ENCODE measurements around the gene SLC2A9.
"Not testable (repeated sequence)": the region's sequence is repeated elsewhere in the genome, so short reads cannot be mapped to it uniquely, and the experiment has no call there.

SLC2A9 gene

DNA sequence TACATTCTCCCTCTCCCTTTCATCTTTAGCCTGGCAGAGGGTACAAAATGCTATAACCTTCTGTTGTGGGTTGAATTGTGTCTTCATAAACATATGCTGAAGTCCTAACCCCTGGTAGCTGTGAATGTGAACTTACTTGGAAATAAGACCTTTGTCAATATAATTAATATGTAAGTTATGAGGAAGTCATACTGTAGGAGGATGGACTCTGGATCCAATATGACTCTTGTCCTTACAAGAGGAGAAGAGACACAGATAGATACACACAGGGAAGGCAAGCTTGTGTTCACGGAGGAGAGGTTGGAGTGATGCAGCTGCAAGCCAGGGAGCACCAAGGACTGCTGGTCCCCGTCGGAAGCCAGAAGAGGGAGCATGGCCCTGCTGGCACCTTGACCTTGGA, 94.7 kb downstream of the SLC2A9 start:
- DNase-seq (ENCODE audit: low read depth), result no peak

DNA sequence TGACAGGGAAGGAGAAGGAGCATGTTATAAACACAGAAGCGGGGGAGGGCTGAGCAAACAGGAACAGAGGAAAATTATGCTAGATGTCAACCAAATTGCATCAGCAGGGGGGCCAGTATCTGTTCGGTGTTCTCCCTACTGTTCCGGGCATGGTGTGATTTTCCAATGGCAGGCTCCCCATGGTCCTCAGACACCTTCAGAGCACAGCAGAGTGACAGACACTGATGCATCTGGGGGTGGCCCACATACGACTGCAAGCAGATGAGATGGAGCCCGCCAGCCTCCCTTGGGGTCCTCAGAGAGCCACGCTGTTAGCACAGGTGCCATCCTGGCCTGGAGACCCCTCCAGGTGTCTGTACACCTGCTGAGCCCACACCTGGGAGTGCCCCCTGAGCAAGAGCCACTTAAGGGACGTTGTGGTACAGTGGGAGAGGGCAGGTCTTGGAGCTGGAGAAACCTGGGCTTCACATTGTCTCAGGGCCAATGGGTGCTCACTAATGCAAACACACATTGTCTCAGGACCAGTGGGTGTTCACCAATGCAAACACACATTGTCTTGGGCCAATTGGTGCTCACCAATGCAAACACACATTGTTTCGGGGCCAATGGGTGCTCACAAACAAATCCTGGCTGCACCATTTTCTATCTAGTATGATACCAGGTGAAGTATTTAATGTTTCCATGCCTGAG, 95.4 kb downstream of the SLC2A9 start:
- DNase-seq (ENCODE audit: low read depth), result no peak

DNA sequence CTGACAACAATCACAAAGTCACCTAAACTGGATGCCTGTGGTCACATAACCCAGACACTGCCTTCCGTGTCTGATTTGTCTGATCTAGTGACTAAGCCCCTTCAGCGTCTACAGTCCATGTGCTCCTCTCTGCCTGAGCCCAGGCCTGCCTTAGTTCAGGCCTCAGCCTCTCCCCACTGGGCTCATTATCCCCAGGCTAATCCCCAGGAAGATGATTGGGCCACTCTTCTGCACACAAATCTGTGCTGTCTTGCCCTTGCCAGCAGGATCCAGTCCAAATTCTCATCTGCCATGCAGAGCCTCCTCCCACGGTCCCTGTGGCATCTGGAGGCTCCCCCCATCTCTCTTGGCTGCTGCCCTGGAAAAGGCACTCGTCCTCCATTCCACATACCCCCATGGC, 96.5 kb downstream of the SLC2A9 start:
- no peak for DNase-seq (ENCODE audit: low read depth)

DNA sequence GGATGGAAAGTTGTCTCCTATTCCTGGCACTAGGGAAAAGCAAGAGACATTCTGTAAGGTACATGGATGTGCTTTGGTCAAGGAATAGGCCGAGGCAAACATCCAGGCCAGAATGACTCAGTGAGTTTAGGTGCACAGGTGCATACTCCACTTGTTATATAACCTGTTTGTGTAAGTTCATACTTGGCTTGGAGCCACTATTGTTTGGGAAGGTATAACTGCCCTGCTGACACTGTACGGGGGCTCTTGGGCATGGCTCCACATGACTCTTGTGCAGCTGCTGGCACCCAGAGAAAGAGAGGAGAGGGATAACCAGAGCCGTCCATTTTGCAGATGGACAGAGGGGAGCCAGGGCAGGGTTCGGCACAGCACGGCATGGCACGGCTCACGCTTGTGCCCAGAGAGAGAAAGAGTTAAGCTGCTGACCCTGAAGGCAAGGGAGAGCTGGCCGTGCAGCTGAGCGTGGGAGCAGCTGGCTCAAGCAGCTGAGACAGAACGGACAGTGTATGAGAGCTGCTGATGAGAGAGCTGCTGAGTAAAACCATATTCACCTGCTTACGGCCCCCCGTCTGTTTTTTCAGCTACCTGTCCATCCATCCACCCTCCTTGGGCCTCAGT, 98.0 kb downstream of the SLC2A9 start:
- DNase-seq (ENCODE audit: low read depth), result no peak

DNA sequence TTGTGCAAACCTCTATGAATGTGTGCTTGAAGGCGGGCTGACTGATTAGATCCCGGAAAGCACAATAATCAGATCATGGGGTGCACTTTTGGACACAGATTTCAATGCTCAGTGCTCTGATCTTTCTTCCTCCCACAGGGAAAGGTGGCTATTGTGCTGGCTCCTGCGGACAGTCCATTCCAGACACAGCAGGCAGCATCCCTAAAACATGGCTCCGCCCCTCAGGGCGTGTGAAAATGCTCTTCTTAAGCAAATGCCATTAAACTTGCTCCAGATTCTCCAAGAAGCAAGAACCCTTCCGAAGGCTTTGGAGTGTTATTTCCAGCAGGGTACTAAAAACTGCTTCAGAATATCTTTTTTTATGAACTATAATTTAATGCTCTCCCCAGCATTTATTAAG, 100.0 kb downstream of the SLC2A9 start:
- no peak for DNase-seq (ENCODE audit: low read depth)

DNA sequence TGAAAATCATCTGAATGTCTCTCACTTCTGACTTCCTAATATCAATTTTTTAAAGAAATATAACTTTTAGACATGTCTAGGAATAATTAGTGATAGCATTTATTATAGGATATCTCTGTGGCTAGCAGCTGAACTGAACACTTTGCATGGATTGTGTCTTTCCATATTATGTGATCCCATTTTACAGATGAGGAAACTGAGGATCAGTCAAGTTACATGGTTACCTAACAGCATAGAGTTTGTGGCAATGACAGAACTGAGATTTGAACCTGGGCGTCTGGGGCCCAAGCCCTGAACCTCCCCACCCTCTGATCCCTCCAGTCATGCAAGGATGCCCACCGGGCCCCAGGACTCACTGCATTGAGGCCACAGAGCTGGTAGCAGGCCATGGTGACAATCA, 101.3 kb downstream of the SLC2A9 start:
- no peak for DNase-seq (ENCODE audit: low read depth)

DNA sequence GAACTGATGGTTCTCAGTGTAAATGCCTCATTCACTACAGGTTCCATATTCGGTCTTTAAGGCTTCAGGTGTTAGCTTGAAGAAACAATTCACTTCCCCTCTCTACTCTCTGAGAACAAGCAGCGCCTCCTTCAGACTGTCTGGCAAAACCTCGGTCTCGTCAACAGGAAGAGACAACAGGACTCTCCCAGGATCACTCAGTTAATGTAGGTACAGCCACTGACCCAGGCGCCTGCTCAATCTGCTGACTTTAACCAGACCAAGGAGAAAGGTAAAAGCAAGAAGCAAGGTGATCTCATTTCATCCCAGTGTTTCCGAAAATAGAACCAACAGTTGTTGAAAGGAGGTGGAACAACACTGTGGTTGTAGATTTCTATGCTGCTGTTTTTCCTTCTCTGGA, 102.2 kb downstream of the SLC2A9 start:
- no peak for DNase-seq (ENCODE audit: low read depth)

GRCh38 chr4:9918484-9918883, 102.8 kb downstream of the SLC2A9 start:
- no peak for DNase-seq (ENCODE audit: low read depth)

DNA sequence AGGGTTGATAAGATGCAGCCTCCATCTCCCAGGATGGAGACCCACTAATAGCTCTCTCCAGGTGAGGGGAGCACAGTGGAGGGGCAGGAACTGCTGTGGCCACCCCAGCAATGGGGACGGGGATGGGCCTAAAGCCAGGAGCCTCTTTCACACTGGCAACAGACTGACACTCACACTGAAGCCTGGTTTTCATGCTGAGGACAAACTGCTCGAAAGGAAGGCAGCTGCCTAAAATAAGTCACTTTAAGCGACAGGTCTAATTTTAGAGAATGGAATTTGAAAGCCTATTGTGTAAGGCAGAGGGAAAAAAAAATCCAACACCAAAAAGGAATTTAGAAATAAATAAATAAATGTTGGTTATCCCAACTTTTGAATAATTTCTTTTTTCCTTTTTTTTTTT, 104.4 kb downstream of the SLC2A9 start:
- no peak for DNase-seq (ENCODE audit: low read depth)

DNA sequence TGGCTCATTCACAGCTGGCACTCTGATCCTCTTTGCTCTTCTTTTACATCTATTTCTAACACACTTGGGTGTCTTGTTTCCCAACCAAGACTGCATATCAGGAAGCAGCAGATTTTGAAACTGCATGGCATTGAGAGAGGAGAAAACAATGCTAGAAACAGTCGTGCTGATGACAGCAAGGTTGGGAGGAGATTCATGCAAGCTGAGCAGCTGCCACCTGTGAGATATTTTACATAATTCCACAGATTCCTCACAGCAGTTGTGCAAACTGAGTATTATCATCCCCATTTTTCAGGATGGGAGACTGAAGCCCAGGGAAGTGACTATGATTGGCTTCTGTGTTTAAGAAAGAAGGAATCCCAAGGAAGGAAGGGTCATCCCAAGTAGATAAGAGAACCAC, 105.0 kb downstream of the SLC2A9 start:
- no peak for DNase-seq (ENCODE audit: low read depth)

- no peak for DNase-seq (ENCODE audit: low read depth)
Observed at GRCh38 chr4:9913846-9914245, 107.5 kb downstream of the SLC2A9 start.

DNA sequence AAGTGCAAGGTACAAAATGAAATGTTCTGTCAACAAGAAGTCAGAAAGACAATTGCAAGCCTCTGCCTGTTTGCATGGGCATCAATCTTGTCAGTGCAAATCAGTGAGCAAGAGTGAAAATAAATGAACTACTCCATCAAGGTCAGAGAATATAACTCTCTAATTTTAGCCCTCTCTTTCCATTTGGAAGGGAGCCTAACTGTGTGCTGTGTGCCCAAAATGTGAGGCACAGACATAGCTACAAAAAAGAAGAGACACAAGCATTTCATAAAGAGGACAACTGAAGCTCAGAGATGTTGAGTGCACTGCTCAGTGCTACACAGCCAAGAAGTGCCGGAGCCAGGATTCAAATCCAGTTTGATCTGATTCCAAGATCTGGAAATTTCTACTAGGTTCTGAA, 114.3 kb downstream of the SLC2A9 start:
- DNase-seq (ENCODE audit: low read depth), result no peak

- no peak for DNase-seq (ENCODE audit: low read depth)
Observed at GRCh38 chr4:9904976-9905587, 116.2 kb downstream of the SLC2A9 start.

GRCh38 chr4:9903317-9903716, 118.0 kb downstream of the SLC2A9 start:
- DNase-seq (ENCODE audit: low read depth), result no peak

- no peak for DNase-seq (ENCODE audit: low read depth)
Observed at GRCh38 chr4:9901257-9901656, 120.0 kb downstream of the SLC2A9 start.

DNA sequence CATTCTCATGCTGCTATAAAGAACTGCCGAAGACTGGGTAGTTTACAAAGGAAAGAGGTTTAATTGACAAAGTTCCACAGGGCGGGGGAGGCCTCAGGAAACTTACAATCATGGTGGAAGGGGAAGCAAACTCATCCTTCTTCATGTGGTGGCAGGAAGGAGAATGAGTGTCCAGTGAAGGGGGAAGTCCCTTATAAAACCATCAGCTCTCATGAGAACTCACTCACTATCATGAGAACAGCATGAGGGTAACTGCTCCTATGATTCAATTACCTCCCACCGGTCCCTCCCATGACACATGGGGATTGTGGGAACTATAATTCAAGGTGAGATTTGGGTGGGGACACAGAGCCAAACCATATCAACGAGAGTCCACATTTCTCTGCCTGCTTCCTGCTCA, 120.7 kb downstream of the SLC2A9 start:
- DNase-seq (ENCODE audit: low read depth), result not testable (repeated sequence)

- DNase-seq (ENCODE audit: low read depth), result no peak
Observed at GRCh38 chr4:9899306-9900055, 121.8 kb downstream of the SLC2A9 start.

DNA sequence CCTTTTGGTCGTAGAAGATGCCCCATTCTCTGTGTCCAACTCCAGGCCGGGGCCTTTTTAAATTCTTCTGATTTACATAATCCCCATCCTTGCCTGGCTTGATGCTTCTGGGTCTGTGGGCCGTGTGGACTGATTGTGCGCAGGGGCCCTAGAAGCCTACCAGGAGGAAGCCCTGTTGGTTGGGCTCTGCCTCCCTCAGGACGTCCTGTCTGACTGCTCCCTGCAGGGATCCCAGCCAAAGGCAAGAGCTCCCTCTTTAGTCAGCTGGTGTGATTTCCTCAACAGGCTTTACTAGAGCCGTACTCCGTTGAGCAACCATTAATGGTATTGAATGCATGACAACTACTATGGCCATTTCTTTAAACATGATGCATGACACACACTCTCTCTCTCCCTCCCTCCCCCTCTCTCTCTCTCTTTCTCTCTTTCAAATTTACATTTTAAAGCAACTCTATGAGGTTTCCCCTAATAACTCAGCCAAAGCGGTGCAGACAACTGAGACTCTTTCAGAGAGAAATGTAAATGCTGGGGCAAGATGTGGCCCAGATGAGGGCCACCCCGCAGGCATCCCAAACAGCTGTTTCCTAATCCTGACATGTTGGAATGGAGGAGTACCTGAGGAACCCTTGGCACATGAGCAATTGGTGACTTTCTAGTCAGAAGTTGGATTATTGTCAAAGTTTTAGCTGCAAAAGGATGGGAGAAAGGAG, 122.5 kb downstream of the SLC2A9 start:
- DNase-seq (ENCODE audit: low read depth), result no peak

- no peak for DNase-seq (ENCODE audit: low read depth)
Observed at GRCh38 chr4:9895333-9895705, 126.0 kb downstream of the SLC2A9 start.

GRCh38 chr4:9894644-9895332, 126.5 kb downstream of the SLC2A9 start:
- DNase-seq (ENCODE audit: low read depth), result no peak

- no peak for DNase-seq (ENCODE audit: low read depth)
Observed at GRCh38 chr4:9893329-9894108, 127.8 kb downstream of the SLC2A9 start.

Data from stimulated activated CD8-positive, alpha-beta memory T cell treated with anti-CD3 and anti-CD28 coated beads, Interleukin-12 subunit alpha, Interleukin-12 subunit beta, amount 100 ng/mL, for 1 hour (primary cell).